Suprapubic skin (tissue), 4 donors: ENCODE results near the gene EXOC6. TPM values are rescaled to one million over a fixed set of nuclear protein-coding genes. Genes with fewer than 3 reads are reported as not detected.

Experiments
- DNase-seq, 2 donors: peaks; one replicate each; pipeline ENCODE4 v3.0.0-alpha.2; 2019; ENCODE audit warnings: low spot score in 2 of 2
- H3K27ac ChIP-seq: fragments of 200-600 bp; sonication (generic); one replicate; pipeline ENCODE4 v1.5.1; 2019
- H3K27me3 ChIP-seq: fragments of 200-600 bp; sonication (generic); one replicate; pipeline ENCODE4 v1.5.1; 2019
- H3K36me3 ChIP-seq: fragments of 200-600 bp; sonication (generic); one replicate; pipeline ENCODE4 v1.5.1; 2019
- H3K4me1 ChIP-seq: fragments of 200-600 bp; sonication (generic); one replicate; pipeline ENCODE4 v1.5.1; 2019
- H3K4me3 ChIP-seq: fragments of 200-600 bp; sonication (generic); one replicate; pipeline ENCODE4 v1.5.1; 2019; ENCODE audit warnings: mild to moderate bottlenecking
- H3K9me3 ChIP-seq: fragments of 200-600 bp; sonication (generic); one replicate; pipeline ENCODE4 v1.5.1; 2019
- EP300 ChIP-seq: sonication (generic); formaldehyde crosslinking; IDR thresholded peaks from one replicate; pipeline ENCODE4 v1.6.1; 2017; ENCODE audit warnings: antibody characterized with exemption
- POLR2A ChIP-seq, 2 donors: fragments of 450-650 bp; IDR thresholded peaks; one replicate each; pipeline ENCODE4 v1.6.1; 2017; ENCODE audit warnings: antibody characterized with exemption in 2 of 2, mild to moderate bottlenecking in 2 of 2, moderate library complexity in 2 of 2
- POLR2AphosphoS5 ChIP-seq, 3 donors: sonication (generic); formaldehyde crosslinking; IDR thresholded peaks; one replicate each; pipeline ENCODE4 v1.6.1; 2017; ENCODE audit warnings: antibody characterized with exemption in 3 of 3
- WGBS: methylation state at CpG from one replicate; pipeline ENCODE4 v1.1.5; 2018; 5-methylcytosine and 5-hydroxymethylcytosine counted together
- total RNA-seq, 4 donors: library from RNA; depleted of rRNA; stranded (reverse); fragments of >200 nt; gene quantifications; one replicate each; pipeline ENCODE4 v1.1.0, GENCODE V29; 2016
- TF ChIP-seq, protein P1 (sequence below), 2 donors: fragments of 200-600 bp in 1 of 2; fragments of 450-650 bp in 1 of 2; sonication (generic) in 1 of 2; IDR thresholded peaks; one replicate each; pipeline ENCODE4 v1.5.1; 2016 to 2019; ENCODE audit warnings: antibody characterized with exemption in 2 of 2, mild to moderate bottlenecking in 1 of 2, moderate library complexity in 1 of 2

The EXOC6 gene
- total RNA-seq, 4 donors from 2014 or later: 5.0 to 9.3 (median 8.3) TPM

- no peaks in the 10 kb centered on the region for H3K9me3 ChIP-seq
- H3K36me3 ChIP-seq: no peaks in the 10 kb centered on the region
- DNase-seq: no peak
- WGBS: 92% methylated on average over 3 of the region's 3 CpGs
- no peaks in the 10 kb centered on the region for H3K4me1 ChIP-seq
- no peaks in the 10 kb centered on the region for H3K27me3 ChIP-seq
- TF ChIP-seq, protein P1, sequence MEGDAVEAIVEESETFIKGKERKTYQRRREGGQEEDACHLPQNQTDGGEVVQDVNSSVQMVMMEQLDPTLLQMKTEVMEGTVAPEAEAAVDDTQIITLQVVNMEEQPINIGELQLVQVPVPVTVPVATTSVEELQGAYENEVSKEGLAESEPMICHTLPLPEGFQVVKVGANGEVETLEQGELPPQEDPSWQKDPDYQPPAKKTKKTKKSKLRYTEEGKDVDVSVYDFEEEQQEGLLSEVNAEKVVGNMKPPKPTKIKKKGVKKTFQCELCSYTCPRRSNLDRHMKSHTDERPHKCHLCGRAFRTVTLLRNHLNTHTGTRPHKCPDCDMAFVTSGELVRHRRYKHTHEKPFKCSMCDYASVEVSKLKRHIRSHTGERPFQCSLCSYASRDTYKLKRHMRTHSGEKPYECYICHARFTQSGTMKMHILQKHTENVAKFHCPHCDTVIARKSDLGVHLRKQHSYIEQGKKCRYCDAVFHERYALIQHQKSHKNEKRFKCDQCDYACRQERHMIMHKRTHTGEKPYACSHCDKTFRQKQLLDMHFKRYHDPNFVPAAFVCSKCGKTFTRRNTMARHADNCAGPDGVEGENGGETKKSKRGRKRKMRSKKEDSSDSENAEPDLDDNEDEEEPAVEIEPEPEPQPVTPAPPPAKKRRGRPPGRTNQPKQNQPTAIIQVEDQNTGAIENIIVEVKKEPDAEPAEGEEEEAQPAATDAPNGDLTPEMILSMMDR (IDR thresholded peaks at IDR 0.05): no peak
- TF ChIP-seq EP300 (no peak), POLR2A (IDR thresholded peaks at IDR 0.05) (no peak), POLR2AphosphoS5 (IDR thresholded peaks at IDR 0.05) (no peak)
- H3K27ac ChIP-seq: no peak overlapping the region
- no peak overlapping the region for H3K4me3 ChIP-seq
Observed at GRCh38 chr10:92867235-92867634, 18.9 kb downstream of the EXOC6 start.

GRCh38 chr10:92868036-92868435 lies 19.7 kb downstream of the EXOC6 start:
- TF ChIP-seq, protein P1 (IDR thresholded peaks at IDR 0.05): no peak
- TF ChIP-seq POLR2A (IDR thresholded peaks at IDR 0.05) (no peak), EP300 (no peak), POLR2AphosphoS5 (IDR thresholded peaks at IDR 0.05) (no peak)
- H3K27ac ChIP-seq: no peak overlapping the region
- no peak overlapping the region for H3K4me3 ChIP-seq
- no peaks in the 10 kb centered on the region for H3K4me1 ChIP-seq
- no peak for DNase-seq
- no peaks in the 10 kb centered on the region for H3K9me3 ChIP-seq
- H3K27me3 ChIP-seq: no peaks in the 10 kb centered on the region
- H3K36me3 ChIP-seq: no peaks in the 10 kb centered on the region
- 58% methylated on average over 3 of the region's 3 CpGs for WGBS

GRCh38 chr10:92868557-92868956 lies 20.2 kb downstream of the EXOC6 start:
- H3K36me3 ChIP-seq: no peaks in the 10 kb centered on the region
- DNase-seq: no peak
- H3K27me3 ChIP-seq: no peaks in the 10 kb centered on the region
- no peak overlapping the region for H3K4me3 ChIP-seq
- 97% methylated on average over 1 of the region's 1 CpG for WGBS
- no peaks in the 10 kb centered on the region for H3K4me1 ChIP-seq
- H3K9me3 ChIP-seq: no peaks in the 10 kb centered on the region
- TF ChIP-seq, protein P1 (IDR thresholded peaks at IDR 0.05): no peak
- no peak overlapping the region for H3K27ac ChIP-seq

DNA sequence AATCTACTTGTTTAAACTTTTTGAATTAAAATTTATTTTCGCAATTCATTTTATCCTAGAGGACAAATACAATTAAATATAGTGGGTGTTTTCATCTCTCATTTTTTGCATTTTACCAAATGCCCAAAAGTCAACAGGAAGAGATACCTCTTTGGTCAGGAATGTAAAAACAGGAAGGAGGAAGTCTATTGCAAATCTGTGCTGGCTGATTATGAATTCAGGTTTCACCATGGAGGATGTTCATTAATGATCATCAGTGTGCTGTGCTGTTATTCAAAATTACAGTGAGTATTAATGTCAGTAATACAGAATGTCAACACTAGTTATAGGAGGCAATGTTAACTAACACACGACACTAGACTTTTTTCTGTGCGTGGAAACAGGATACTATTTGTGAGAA lies 24.7 kb downstream of the EXOC6 start:
- TF ChIP-seq, protein P1 (IDR thresholded peaks at IDR 0.05): no peak
- TF ChIP-seq POLR2AphosphoS5 (IDR thresholded peaks at IDR 0.05) (no peak), EP300 (no peak), POLR2A (IDR thresholded peaks at IDR 0.05) (no peak)
- DNase-seq: no peak
- Histone ChIP-seq H3K27ac (no peak overlapping the region), H3K9me3 (no peaks in the 10 kb centered on the region), H3K4me3 (no peak overlapping the region), H3K36me3 (no peaks in the 10 kb centered on the region), H3K4me1 (no peaks in the 10 kb centered on the region), H3K27me3 (no peaks in the 10 kb centered on the region)
- WGBS: 90% methylated on average over 3 of the region's 3 CpGs

DNA sequence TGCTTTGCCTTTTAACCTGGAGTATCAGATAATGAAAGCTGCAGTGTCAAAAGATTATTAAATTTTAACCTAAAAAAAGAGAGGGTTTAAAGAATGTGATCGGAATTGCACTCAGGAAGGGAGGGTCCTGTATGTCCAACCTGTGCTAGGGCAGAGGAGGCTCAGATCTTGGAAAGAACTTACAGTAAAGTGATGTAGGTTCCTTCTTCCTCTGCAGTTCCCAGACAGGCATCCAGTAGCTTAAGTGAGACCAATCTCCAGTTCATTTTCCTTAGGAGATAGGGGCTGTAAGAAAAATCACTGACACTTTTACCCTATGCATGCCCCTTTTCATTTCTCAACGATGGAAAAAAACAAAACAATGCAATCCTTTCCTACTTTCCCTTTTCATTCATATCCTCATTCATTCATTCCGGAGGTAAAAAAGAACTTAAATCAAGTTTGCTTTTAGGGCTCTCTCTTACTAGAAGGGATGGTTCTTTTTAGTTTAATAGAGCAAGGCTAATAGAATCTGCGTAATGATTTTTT lies 28.3 kb downstream of the EXOC6 start:
- H3K36me3 ChIP-seq: no peaks in the 10 kb centered on the region
- WGBS: 52% methylated on average over 4 of the region's 4 CpGs
- no peak for DNase-seq
- peaks cover 8% of the 10 kb centered on the region for H3K4me1 ChIP-seq
- H3K4me3 ChIP-seq: no peak overlapping the region
- TF ChIP-seq POLR2A (IDR thresholded peaks at IDR 0.05) (no peak), EP300 (no peak)
- TF ChIP-seq, protein P1 (IDR thresholded peaks at IDR 0.05): no peak
- no peak overlapping the region for H3K27ac ChIP-seq
- no peaks in the 10 kb centered on the region for H3K27me3 ChIP-seq
- no peaks in the 10 kb centered on the region for H3K9me3 ChIP-seq
